LNCAP (cell line): ENCODE data around the gene CHI3L2.

ENCODE experiments used
- TF ChIP-seq, protein P1 (sequence below): fragments of 450-650 bp; IDR thresholded peaks from 2 replicates; pipeline ENCODE4 v1.5.1; 2017; ENCODE audit warnings: mild to moderate bottlenecking

CHI3L2 gene

DNA sequence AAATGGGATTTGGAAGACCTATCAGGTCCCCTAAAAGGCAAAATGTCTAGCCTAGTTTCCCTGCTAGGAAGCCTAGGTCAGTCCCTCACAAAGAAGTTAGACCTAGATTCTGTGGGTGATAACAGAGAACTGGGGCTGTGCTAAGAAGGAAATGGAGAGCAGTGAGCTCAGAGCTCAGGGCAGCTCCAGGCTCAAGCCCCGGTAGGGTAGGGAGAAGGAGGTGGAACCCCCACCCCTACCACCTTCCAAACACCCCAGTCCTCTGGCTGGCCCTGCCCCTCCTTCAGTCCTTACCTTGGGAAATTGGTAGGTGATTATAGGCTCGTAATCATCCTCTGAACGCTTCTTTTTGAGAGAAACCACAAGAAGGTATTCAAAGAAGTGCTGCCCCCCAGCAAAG lies 28.2 kb upstream of the CHI3L2 start:
- TF ChIP-seq, protein P1, sequence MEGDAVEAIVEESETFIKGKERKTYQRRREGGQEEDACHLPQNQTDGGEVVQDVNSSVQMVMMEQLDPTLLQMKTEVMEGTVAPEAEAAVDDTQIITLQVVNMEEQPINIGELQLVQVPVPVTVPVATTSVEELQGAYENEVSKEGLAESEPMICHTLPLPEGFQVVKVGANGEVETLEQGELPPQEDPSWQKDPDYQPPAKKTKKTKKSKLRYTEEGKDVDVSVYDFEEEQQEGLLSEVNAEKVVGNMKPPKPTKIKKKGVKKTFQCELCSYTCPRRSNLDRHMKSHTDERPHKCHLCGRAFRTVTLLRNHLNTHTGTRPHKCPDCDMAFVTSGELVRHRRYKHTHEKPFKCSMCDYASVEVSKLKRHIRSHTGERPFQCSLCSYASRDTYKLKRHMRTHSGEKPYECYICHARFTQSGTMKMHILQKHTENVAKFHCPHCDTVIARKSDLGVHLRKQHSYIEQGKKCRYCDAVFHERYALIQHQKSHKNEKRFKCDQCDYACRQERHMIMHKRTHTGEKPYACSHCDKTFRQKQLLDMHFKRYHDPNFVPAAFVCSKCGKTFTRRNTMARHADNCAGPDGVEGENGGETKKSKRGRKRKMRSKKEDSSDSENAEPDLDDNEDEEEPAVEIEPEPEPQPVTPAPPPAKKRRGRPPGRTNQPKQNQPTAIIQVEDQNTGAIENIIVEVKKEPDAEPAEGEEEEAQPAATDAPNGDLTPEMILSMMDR = no peak

DNA sequence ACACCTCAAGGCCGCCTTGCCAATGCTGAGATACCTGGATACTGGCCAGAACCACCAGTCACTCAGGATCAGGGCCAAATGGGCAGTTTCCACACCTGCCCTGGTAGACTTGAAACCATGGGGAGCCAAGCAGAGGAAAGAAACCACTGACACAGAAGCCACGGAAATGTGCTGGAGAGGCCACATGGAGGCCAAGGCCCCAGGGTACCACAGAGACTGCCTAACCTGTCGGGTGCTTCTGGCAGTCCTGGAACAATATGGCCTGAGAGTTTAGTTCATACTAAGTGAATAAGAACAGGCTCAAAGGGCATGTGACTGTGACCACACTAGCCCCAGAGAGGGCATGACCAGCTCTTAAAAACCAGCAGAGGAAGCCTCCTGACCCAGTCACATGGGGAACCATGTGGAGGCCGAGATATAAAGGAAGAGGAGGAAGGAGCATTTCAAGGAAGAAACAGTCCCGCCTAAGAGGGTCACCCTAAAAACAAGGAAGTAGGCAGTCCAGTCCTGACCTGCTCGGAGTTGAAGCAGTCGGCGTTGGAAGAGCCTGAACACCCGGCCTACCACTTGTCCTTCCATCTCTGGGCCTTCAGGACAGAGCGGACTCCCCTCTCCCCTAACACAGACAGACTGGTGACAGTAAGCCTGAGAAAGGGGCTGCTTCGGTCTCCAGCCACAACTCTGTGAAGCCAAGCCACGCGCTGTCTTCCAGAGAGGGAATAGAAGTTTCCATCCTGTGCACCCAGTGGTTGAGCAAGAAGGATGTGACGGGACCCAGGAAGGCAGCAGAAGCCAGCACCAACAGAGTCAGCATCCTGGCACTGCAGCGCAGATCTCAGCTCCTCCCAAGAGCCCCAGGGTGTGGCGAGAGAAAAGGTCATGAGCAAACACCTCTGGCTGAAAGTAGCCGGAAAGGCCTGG lies 27.4 kb upstream of the CHI3L2 start, which contains the start of gene DENND2D:
Gene DENND2D, minus strand, starts transcription at position 766 of the 921 bp plus-strand sequence. Its CDS starts 187 bp downstream, at position 579.
- TF ChIP-seq, protein P1 = no peak

DNA sequence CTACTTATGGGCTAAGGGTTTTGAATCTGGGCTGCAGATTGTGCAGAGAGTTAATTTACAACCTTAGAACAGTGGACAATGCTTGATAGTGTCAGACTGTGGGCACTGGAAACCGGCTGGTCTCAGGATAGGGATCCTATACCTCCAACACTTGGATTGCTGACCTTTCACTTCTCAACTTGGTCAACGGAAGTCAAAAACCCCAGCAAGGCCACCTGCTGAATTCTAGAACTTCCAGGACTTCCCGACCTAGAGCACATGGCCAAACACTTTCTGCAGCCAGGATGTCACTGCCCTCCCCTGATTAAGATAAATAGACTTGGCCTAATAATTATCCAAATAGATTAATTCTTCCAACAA lies 26.7 kb upstream of the CHI3L2 start:
- TF ChIP-seq, protein P1 = no peak

DNA sequence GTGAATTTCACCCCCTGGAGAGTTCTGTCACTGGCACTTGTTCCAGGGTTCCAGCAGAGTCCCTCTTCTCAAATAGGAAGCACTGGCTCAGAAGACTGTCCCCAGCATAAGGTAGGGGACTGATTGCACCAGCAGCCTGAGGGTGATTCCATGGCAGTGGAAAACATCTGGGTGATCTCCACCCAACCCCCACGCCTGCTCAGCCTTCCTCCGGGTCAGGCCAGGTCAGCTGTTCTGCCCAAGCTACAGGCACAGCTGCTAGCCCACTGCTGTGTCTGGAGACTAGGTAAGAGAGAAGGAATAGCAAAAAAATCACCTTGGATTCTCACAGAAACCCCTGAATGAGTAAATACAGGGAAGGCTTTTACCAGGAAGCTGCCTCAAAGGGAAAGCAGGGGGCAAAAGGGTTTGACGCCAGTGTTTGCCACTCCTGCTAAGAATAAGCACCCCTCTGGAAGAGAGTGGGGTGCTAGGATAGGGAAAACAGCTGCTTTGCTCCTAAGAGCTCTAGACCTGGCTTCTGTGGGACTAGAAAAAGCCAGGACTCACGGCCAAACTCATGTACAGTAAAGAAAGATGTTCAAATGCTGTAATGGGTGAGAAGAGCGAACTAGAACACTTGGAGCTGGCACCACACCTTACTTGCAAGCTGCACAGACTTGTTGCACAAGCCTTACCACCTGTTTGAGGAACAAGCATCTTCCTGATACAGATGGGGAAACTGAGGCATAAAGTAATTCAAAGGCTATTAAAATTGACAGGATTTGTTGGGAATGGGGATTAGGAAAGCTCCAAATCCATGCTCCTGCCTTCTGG lies 26.0 kb upstream of the CHI3L2 start:
- TF ChIP-seq, protein P1 = no peak

DNA sequence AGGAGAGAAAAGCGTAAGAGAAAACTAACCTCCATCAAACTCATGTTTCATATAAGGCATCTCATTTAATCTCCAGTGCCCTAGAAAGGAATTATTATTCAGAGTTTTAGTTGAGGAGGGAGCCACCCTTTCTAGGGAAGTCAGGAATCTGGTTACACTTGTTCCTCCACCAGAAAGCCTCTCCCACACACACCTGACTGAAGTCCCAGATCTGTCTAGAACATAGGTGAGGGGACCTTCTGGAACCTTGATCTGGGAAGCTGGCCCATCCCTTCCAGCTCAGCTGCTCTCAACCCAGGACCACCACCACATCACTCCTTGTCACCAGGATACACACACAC lies 25.2 kb upstream of the CHI3L2 start:
- TF ChIP-seq, protein P1 = no peak

DNA sequence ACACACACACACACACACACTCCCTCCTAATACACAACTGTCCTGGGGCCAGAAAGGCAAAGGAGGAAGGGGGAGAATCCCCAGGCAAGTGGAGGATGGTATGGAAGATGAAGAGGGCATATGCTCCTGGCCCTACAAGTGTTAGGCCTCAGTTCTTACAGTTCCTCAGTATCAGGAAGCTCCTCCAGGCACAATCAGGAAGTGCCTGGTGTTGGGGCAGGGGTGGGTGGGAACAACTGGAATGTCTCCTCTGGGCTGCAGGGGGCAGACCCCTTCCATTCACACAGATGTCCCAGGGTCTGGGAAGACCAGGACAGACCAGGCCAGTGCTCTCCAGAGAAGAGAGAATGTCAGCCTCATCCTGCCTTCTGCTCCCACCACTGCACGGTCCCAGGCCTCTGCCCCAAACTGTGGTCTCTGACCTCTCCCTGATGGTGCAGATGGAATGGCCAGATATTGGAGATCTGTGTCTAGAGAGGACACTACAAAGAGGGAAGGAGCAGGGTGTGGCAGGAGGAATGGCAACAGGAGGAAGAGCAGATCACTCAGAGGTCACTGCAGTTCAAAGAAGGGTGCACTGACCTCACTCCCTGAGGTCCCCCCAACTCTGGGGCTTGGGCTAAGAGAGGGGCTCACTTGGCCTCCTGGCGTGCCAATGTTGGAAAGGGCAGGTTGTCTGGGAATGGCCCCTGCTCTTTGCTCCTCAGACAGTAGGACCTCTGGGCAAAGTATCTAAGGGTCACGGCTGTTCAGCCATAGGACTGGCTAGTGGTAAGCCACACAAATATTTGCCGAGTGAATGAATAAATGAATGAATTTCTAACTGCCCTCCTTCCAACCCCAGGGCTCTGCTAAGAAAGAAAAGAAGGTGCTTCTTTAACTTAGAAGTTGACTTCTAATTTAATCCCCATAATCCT lies 24.5 kb upstream of the CHI3L2 start:
- TF ChIP-seq, protein P1 = no peak

DNA sequence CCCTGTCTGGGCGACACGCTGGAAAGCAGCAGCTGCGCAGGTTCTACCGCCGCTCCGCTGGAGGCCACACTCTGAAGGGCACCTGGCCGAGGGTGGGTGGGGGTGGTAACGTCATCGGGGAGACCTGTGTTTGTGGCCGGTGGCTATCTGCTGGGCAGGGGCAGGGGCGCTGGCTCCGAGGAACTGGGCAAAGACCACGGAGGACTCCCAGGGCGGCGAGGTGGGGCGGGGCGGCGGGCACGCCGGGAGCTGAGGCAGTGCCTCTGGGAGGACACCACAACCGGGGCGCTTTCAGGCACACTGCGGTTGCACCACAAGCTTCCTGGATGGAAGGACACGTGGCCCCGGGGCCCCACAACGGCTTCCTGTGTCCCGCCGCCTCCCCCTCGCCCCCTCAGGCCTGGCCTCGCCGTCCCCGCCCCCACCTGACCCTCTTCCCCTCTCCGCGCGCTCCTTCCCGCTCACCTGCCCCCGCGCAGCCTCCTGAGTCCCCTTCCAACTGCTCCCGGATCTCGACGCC lies 23.8 kb upstream of the CHI3L2 start:
- TF ChIP-seq, protein P1 = no peak
